Mammary epithelial cell (primary cell): ENCODE measurements around the gene PPP1R26.

Experiments
- EZH2 ChIP-seq: IDR thresholded peaks from 2 replicates; pipeline ENCODE4 v1.6.1; 2012; ENCODE audit warnings: low read length, inconsistent platforms, borderline replicate concordance
- TF ChIP-seq, protein P1 (sequence below), 2 donors: IDR thresholded peaks in 1 of 2; conservative IDR thresholded peaks in 1 of 2; 2 replicates each; pipeline ENCODE4 v1.5.1; 2011 to 2012; ENCODE audit warnings: inconsistent platforms in 2 of 2, low read length in 2 of 2, mild to moderate bottlenecking in 2 of 2, control low read depth in 1 of 2, low read depth in 1 of 2; ENCODE audit not compliant: insufficient read depth in 1 of 2; ENCODE audit errors: extremely low read depth in 1 of 2

DNA sequence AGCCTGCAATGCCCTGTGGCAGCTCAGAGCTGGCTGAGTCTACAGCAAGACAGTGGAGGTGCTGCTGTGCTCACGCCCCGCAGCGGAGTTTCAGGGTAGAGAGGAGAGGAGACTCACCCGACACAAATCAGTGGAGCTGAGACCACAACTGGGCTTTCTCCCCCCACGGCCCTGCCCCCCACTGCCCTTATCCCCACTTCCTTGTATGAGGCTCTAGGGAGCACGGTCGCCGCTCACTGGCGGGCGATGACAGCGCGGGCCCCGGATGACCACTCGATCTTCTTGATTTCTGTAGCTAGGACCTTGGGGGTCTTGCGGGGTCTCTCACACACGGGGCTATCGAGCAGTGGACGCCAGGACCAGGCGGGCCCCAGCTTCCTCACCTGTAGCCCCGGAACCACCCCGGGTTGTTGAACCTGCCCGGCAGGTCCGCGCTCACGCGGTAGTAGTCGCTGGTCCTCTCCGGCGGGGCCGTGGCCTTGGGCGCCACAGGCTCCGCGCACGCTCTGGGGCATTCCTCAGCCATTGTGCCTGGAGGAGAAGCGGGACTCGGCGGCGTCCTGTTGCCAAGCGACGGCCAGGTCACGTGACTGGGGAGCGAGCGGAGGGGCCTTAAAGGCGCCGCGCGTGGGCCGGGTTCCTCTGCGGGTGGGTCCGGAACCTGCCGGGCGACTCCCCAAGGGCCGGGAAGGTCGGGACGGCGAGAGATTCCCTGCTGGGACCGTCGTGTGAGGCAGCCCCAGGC lies 19.9 kb downstream of the PPP1R26 start:
- TF ChIP-seq, protein P1, sequence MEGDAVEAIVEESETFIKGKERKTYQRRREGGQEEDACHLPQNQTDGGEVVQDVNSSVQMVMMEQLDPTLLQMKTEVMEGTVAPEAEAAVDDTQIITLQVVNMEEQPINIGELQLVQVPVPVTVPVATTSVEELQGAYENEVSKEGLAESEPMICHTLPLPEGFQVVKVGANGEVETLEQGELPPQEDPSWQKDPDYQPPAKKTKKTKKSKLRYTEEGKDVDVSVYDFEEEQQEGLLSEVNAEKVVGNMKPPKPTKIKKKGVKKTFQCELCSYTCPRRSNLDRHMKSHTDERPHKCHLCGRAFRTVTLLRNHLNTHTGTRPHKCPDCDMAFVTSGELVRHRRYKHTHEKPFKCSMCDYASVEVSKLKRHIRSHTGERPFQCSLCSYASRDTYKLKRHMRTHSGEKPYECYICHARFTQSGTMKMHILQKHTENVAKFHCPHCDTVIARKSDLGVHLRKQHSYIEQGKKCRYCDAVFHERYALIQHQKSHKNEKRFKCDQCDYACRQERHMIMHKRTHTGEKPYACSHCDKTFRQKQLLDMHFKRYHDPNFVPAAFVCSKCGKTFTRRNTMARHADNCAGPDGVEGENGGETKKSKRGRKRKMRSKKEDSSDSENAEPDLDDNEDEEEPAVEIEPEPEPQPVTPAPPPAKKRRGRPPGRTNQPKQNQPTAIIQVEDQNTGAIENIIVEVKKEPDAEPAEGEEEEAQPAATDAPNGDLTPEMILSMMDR (conservative IDR thresholded peaks at IDR 0.05 in 1 of 2, IDR thresholded peaks at IDR 0.05 in 1 of 2; ENCODE audit: extremely low read depth in 1 of 2, insufficient read depth in 1 of 2, low read depth in 1 of 2, low read length in 2 of 2), result no peak
- TF ChIP-seq EZH2, result no peak
